ENCODE results near the gene OR14J1.
"Not testable (repeated sequence)": the region's sequence is repeated elsewhere in the genome, so short reads cannot be mapped to it uniquely, and the experiment has no call there.

OR14J1 gene, protein sequence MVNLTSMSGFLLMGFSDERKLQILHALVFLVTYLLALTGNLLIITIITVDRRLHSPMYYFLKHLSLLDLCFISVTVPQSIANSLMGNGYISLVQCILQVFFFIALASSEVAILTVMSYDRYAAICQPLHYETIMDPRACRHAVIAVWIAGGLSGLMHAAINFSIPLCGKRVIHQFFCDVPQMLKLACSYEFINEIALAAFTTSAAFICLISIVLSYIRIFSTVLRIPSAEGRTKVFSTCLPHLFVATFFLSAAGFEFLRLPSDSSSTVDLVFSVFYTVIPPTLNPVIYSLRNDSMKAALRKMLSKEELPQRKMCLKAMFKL

DNA sequence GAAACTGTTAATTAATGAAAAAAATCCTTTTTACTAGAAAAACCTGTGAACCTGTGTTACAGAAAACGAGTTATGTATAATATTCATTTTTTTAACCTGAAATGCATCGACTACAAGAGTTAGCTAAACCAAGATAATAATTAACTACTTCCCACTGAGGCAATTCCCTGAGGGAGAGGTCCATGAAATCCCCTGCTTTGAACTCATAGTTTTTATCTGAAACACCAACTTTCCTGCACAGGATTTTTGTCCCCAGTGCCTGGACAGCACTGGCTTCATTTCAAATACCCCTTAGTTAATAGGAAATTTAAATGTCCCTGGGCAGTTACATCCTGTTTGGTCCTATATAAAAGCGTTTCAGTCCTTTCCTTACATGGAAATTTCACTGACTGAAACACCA, at the start of gene OR14J1:
OR14J1 (plus strand) TSS at position 386 of the 400 bp plus-strand sequence. CDS start 4,989 bp downstream, outside the sequence.
- no peak for DNase-seq

DNA sequence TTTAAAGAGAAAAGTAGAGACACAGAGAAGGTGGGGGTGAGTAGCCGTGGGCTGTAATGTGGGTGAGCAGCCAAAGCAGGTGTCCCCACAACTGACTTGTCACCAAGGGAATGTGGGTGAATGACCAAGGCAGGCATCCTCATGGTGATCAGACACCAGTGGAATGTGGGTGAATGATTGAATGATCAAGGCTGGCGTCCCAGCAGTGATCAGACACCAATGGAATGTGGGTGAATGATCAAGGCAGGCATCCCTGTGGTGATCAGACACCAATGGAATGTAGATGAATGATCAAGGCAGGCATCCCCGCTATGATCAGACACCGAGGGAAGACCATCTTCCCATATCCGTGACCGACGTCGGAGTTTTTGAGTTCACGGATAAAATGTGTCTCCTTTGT, 49.8 kb upstream of the OR14J1 start:
- DNase-seq = no peak

DNA sequence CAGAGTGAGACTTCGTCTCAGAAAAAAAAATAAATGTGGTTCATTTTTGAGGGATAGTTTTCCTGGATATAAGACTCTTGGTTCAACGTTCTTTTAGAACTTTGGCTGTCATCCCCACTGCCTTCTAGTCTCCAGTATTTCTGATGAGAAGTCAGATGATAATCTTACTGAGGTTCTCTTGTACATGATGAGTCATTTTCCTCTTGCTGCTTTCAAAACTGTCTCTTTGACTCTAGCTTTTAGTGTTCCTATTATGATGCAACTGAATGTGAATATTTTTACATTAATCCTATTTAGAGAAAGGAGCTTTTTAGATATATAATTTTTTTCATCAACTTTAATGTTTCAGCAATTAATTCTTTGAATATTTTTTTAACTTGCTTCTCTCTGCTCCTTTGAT, 46.0 kb upstream of the OR14J1 start:
- DNase-seq = no peak

DNA sequence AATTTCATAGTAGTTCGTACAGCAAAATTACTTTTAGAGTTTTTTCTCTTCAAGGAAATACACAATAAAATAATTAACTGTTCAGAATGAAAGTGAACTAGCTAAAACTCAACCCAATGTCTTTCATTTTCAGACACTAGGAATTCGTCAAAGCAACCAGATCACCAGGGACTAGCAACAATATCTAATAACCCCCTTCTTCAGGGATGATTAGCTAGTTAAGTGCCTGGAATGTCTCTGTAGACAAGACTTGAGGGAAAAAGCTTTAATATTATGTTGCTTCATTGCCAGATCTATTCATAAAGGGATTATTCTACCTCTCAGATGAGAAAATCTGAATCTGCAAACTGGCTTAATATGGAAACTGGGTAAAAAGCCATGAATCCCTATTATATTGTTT, 41.8 kb upstream of the OR14J1 start:
- no peak for DNase-seq

DNA sequence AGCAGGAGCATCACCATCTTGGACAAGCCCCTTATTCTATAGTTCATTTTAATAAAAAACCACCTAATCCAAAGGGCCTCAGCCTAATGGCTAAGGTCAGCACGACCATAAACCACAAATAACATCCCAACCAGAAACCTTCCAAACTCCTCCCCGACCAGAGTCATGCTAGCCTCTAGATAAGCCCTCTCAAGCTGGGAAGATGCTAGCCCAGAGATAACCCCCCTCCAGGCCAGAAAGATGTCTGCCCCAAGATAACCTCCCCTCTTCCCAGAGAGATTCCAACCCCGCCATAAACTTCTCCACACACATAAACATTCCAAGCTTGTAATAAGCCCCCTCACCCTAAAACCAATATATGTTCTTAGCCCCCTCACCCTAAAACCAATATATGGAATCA, 38.5 kb upstream of the OR14J1 start:
- no peak for DNase-seq

DNA sequence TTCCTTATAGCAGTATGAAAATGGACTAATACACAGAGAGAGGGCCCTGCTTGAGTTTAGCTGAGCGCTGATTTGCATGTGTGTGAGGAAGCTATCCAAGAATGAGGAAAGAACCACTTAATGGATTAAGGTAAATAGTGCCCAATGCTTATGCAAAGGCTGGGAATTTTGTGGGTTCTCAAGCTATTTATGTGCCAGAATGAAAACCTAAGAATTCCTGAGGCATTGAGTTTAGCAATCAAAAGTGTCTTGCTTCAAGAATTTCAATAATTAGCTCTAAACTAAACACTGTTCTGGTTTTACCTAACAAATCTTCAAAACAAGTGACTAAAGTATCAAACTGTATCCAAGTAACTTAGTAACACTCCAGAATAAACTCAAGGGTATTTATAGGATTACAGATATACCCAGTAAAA, 7.0 kb upstream of the OR14J1 start:
- no peak for DNase-seq

DNA sequence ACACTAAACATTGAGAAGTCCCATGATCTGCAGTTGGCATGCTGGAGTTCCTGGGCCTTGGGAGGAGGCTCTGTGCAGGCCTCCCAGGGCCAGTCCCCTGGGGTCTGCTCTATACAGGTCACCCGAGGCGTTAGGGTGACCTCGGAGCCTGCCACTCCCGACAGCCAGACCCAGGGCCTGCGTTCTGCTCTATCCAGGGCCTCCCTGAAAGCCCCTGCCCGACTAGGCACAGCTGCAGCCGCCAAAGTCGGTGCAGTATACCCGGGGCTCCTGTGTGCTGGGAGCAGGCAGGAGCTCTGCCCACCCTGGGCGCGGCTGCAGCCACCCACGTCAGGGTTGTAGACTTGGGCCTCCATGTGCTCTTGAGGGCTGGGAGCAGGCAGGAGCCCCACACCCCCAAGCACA, 6.3 kb upstream of the OR14J1 start:
- DNase-seq = no peak

DNA sequence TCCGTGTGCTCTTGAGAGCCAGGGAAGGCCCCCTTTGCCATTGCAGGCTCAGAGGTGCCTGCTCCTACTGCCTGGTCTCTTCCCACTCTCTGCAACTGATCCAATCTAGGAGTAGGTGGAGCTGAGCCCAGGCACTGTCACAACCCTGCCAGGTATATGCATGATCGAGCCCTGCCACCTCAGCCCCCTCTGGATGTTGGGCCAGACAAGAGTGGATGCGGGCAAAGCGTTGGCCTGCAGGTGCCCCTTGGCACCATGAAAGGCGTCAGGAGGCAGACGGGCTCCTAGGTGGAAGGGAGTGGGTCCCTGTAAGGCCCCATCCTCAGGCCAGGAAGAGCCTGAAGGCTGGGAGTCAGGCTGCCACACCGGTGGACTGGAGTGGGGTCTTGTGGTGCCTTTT, 5.9 kb upstream of the OR14J1 start:
- no peak for DNase-seq

DNA sequence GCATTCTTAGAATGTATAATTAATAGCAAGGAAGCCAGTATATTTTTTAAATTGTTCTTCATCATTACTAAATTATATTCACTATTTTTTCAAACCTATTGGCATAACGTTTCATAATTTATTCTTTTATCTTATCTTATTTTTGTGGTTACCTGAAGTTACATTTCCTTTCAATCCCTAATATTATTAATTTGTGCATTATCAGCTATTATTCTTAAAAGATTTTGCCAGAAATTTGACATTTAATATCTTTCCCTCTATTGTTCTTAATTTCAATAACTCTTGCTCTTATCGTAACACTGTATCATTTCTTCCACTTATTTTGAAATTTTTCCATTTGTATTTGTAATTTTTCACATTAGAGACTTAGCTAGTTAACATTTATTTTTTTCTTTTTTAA, 18.4 kb downstream of the OR14J1 start:
- DNase-seq = no peak

DNA sequence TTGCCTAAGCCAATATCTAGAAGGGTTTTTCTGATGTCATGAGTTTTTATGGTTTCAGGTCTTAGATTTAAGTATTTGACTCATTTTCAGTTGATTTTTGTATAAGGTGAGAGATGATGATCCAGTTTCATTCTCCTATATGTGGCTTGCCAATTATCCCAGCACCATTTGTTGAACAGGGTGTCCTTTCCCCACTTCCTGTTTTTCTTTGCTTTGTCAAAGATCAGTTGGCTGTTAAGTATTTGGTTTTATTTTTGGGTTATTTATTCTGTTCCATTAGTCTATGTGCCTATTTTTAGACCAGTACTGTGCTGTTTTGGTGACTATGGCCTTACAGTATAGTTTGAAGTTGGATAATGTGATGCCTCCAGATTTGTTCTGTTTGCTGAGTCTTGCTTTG, 21.8 kb downstream of the OR14J1 start:
- not testable (repeated sequence) for DNase-seq

DNA sequence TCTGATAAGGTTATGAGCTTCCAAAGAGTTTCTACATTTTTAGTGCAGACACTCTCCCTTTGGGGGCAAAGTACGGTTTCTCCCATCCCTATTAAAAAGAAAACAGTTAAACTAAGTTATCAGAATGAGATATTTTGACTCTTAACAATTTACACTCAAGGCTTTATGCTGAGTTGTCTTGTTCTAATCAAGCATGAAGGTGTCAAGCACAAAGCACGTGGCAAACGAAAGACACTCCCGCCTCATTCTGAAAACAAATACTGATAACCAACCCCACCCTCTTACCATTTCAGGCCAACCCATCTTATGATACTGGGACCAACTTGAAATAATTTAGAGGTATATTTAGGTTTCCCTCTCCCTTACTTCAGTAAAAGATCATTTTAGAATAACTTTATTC, 24.3 kb downstream of the OR14J1 start:
- no peak for DNase-seq

DNA sequence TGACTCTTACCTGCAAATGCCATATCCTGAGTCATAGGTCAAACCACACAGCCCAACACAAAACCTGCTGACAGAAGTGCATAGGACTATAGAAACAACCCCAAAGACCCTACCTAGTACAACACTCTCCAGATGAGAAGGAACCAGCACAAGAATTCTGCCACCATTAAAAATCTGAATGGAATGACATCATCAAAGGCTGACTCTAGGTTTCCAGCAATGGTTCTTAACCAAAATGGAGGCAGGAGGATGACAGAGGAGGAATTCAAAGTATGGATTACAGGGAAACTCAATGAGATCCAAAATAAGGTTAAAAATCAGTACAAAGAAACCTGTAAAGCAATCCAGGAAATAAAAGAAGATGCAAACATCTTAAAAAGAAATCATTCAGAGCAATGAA, 31.2 kb downstream of the OR14J1 start:
- no peak for DNase-seq

DNA sequence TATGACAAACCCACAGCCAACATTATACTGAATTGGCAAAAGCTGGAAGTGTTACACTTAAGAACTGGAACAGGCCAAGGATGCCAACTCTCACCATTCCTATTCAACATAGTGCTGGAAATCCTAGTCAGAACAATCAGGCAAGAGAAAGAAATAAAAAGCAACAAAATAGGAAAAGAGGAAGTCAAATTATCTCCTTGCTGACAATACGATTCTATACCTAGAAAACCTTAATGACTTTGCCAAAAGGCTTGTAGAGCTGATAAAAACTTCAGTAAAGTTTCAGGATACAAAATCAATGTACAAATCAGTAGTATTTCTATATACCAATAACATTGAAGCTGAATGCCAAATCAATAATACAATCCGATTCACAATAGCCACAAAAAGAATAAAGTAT, 34.8 kb downstream of the OR14J1 start:
- DNase-seq = no peak

DNA sequence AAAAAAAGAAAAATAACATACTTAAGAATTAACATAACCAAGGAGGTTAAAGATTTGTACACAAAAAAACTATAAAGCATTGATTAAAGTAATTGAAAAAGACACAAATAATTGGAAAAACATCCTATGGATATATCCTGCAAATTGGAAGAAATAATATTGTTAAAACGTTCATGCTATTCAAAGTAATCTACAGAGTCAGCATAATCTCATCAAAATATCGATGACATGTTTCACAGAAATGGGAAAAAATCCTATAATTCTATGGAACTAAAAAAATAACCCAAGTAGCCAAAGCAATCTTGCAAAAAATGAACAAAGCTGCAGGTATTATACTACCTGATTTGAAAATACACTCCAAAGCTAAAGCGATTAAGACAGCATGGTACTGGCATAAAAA, 43.9 kb downstream of the OR14J1 start:
- no peak for DNase-seq

DNA sequence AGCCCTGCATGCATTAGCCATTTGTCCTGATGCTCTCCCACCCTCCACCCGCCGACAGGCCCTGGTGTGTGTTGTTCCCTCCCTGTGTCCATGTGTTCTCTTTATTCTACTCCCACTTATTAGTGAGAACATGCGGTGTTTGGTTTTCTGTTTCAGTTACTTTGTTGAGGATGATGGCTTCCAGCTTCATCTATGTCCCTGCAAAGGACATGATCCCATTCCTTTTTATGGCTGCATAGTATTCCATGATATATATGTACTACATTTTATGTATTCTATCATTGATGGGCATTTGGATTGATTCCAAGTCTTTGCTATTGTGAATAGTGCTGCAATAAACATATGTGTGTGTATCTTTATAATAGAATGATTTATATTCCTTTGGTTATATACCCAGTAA, 47.8 kb downstream of the OR14J1 start:
- not testable (repeated sequence) for DNase-seq

DNA sequence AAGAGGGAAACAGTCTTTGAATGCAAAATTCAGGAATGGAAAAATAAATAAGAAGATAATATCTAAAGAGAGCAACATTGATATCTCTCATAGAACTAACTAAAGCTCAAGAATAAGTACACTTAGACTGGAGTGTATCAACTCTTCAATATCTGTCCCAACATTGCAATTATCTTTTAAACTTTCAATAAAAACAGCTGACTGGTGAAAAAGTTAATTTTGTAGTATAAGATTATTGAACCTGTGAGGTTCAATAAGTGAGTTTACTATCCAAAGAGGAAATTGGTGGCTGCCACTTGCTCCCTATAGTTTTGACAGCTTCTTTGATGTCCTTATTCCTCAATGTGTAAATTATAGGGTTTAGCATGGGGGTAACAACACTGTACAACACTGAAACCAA, 53.5 kb downstream of the OR14J1 start:
- no peak for DNase-seq

DNA sequence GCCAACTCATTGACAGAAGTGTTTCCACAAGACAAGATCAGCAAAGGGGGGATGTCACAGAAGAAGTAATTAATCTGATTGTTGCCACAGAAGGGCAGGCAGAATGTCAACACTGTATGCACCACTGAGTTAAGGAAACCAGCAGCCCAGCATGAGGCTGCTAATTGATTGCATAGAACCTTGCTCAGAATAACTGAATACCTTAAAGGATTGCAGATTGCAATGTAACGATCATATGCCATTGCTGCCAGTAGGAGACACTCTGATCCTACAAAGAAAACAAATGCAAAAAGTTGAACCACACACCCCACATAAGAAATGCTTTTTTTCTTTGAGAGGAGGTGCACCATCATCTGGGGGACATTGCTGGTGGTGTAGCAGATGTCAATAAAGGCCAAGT, 54.1 kb downstream of the OR14J1 start:
- no peak for DNase-seq
